HepG2 (cell line): ENCODE data around the gene AQP6. TPM values are rescaled to one million over a fixed set of nuclear protein-coding genes. Genes with fewer than 3 reads are reported as not detected.
A peak's percentile ranks its signal among the peaks of the same experiment; 100 is the strongest.

Experiments
- ATAC-seq: fragments of 200-7000 bp; cut with Tn5 transposase; 3 replicates; pipeline ENCODE4 v1.9.1; 2020; ENCODE audit warnings: mild to moderate bottlenecking, moderate library complexity
- BruUV-seq: library from RNA; stranded (reverse); fragments of 400-500 nt; replicated peaks from 2 replicates; lab custom pipeline; 2021; lab: Mats Ljungman, UMichigan
- CTCF ChIA-PET: fragments of 300-600 bp; formaldehyde crosslinking; extraction: SDS; loops from one replicate; lab custom pipeline; 2021; ENCODE audit warnings: low total read pairs, inconsistent platforms, low intra/inter-chr PET ratio; lab: Yijun Ruan, JAX
- POLR2A ChIA-PET: fragments of 350-600 bp; sonication (Branson Sonifier 250); formaldehyde crosslinking; loops from one replicate; lab custom pipeline; 2020; ENCODE audit warnings: antibody characterized with exemption, inconsistent platforms; lab: Yijun Ruan, JAX
- DNase-seq: peaks from one replicate; pipeline ENCODE4 v3.0.0-alpha.2; 2015; ENCODE audit warnings: low spot score
- FAIRE-seq: peaks from 3 replicates; lab custom pipeline; 2011; peaks lifted over from hg19 to GRCh38; lab: Jason Lieb, UNC
- H2AFZ ChIP-seq: one replicate; pipeline ENCODE4 v1.6.1; 2011; ENCODE audit warnings: low read length, inconsistent platforms
- H3K27ac ChIP-seq: fragments of 300-600 bp; 3 replicates; pipeline ENCODE4 v1.8.0; 2011; ENCODE audit warnings: mixed run types, mild to moderate bottlenecking, mixed read lengths, low read length, inconsistent platforms; ENCODE audit not compliant: insufficient read depth; ENCODE audit errors: extremely low read length
- H3K27me3 ChIP-seq, 2 experiments: fragments of 200-600 bp in 1 of 2; 2 replicates in 1 of 2; 3 replicates in 1 of 2; pipeline versions ENCODE4 v1.6.0 to v1.8.0; 2011; ENCODE audit warnings: low read length in 2 of 2, mild to moderate bottlenecking in 2 of 2, moderate library complexity in 2 of 2, inconsistent platforms in 1 of 2; ENCODE audit not compliant: insufficient read depth in 2 of 2, control insufficient read depth in 1 of 2
- H3K36me3 ChIP-seq, 2 experiments: fragments of 200-600 bp in 1 of 2; replicated peaks in 1 of 2; 2 replicates in 1 of 2; 3 replicates in 1 of 2; pipeline versions ENCODE4 v1.5.1 to v1.8.0; 2011; ENCODE audit warnings: low read length in 2 of 2, inconsistent platforms in 1 of 2; ENCODE audit not compliant: insufficient read depth in 2 of 2, control insufficient read depth in 1 of 2
- H3K4me1 ChIP-seq: 2 replicates; pipeline ENCODE4 v1.5.1; 2012; ENCODE audit warnings: low read length, inconsistent platforms; ENCODE audit not compliant: insufficient read depth
- H3K4me2 ChIP-seq: 2 replicates; pipeline ENCODE4 v1.6.0; 2011; ENCODE audit warnings: low read depth, low read length, inconsistent platforms
- H3K4me3 ChIP-seq, 3 experiments: fragments of 200-600 bp in 1 of 3; sonication (generic), shearing (Covaris generic) in 1 of 3; replicated peaks in 1 of 3; 2 replicates each; pipeline ENCODE4 v1.5.1; 2011 to 2016; ENCODE audit warnings: low read length in 3 of 3, inconsistent platforms in 2 of 3, low read depth in 2 of 3, mild to moderate bottlenecking in 2 of 3, control low read depth in 1 of 3, mixed read lengths in 1 of 3; ENCODE audit not compliant: insufficient read depth in 1 of 3
- H3K79me2 ChIP-seq: one replicate; pipeline ENCODE4 v1.6.1; 2011; ENCODE audit warnings: low read length, inconsistent platforms; ENCODE audit not compliant: insufficient read depth
- H3K9ac ChIP-seq: 2 replicates; pipeline ENCODE4 v1.6.0; 2011; ENCODE audit warnings: mild to moderate bottlenecking, low read depth, low read length, inconsistent platforms; ENCODE audit not compliant: insufficient read depth
- H3K9me3 ChIP-seq: 2 replicates; pipeline ENCODE4 v1.5.1; 2012; ENCODE audit warnings: mild to moderate bottlenecking, low read length
- H4K20me1 ChIP-seq: 2 replicates; pipeline ENCODE4 v1.6.0; 2011; ENCODE audit warnings: inconsistent platforms, mild to moderate bottlenecking, low read length, moderate library complexity; ENCODE audit not compliant: insufficient read depth
- GRHL1 ChIP-seq: sonication (generic); formaldehyde crosslinking; conservative IDR thresholded peaks from 2 replicates; pipeline ENCODE4 v1.8.0; 2022; ENCODE audit warnings: missing genetic modification reagents
- MTERF4 ChIP-seq: sonication (generic); formaldehyde crosslinking; IDR thresholded peaks from 2 replicates; pipeline ENCODE4 v1.8.0; 2023; ENCODE audit warnings: mild to moderate bottlenecking, missing genetic modification reagents
- POLR2G ChIP-seq: fragments of 200-400 bp; formaldehyde crosslinking; IDR thresholded peaks from 2 replicates; pipeline ENCODE4 v1.6.1; 2018; ENCODE audit warnings: mild to moderate bottlenecking, low read depth, low read length, moderate library complexity
- SAP130 ChIP-seq: IDR thresholded peaks from 2 replicates; pipeline ENCODE4 v1.6.1; 2016; ENCODE audit warnings: low read depth
- ZMAT3 ChIP-seq: sonication (generic); formaldehyde crosslinking; conservative IDR thresholded peaks from 2 replicates; pipeline ENCODE4 v1.7.0; 2021; ENCODE audit warnings: missing genetic modification reagents
- ZNF282 ChIP-seq: fragments of 450-650 bp; IDR thresholded peaks from 2 replicates; pipeline ENCODE4 v1.6.1; 2018; ENCODE audit not compliant: partially characterized antibody
- ZNF362 ChIP-seq: sonication (generic); formaldehyde crosslinking; IDR thresholded peaks from 2 replicates; pipeline ENCODE4 v1.4.0; 2020; ENCODE audit warnings: missing genetic modification reagents, mild to moderate bottlenecking, borderline replicate concordance
- ZNF543 ChIP-seq: sonication (generic); formaldehyde crosslinking; IDR thresholded peaks from 2 replicates; pipeline ENCODE4 v1.4.0; 2020; ENCODE audit warnings: mild to moderate bottlenecking, missing genetic modification reagents
- ZNF562 ChIP-seq: sonication (generic); formaldehyde crosslinking; IDR thresholded peaks from 2 replicates; pipeline ENCODE4 v1.8.0; 2022; ENCODE audit warnings: missing genetic modification reagents, borderline replicate concordance
- WGBS: methylation state at CpG from one replicate; pipeline ENCODE4 v1.1.6; 2017; ENCODE audit warnings: low lambda C conversion rate; 5-methylcytosine and 5-hydroxymethylcytosine counted together
- in situ Hi-C: cut with HindIII; loops from 2 replicates; pipeline ENCODE4 v1.10.0; 2017; ENCODE audit warnings: low pct_unique_long_range_greater_than_20kb; ENCODE audit not compliant: extremely low pct_ligation_motif_present
- intact Hi-C: fragments of 100-400 bp; cut with micrococcal nuclease; formaldehyde crosslinking; loops from one replicate; pipeline ENCODE4 v1.10.0; 2022; ENCODE audit not compliant: unreplicated experiment
- polyA plus RNA-seq, 8 experiments: library from polyadenylated mRNA; depleted of rRNA in 3 of 8; stranded (reverse) in 7 of 8; unstranded in 1 of 8; fragments of >200 nt; fragmentation: Illumina TruSeq in 4 of 8; extraction: Trizol in 4 of 8; gene quantifications; 2 replicates each; pipeline versions ENCODE4 v1.2.1 to v1.2.3, GENCODE V29; 2011 to 2016; ENCODE audit warnings: low read depth in 4 of 8, missing spikeins in 1 of 8, mixed read lengths in 1 of 8; ENCODE audit not compliant: insufficient read depth in 1 of 8
- total RNA-seq, 5 experiments: library from RNA; depleted of rRNA; stranded (reverse); fragments of >200 nt; fragmentation: Illumina TruSeq; extraction: Trizol; gene quantifications; 2 replicates each; pipeline ENCODE4 v1.2.3, GENCODE V29; 2016; ENCODE audit warnings: low read depth in 1 of 5

The AQP6 gene
- total and polyA plus RNA-seq, 2 of the 13 experiments (the other 11 are each of a cell fraction or from before 2014, with no cell fraction given): 0.32 to 1.3 TPM

- TF ChIP-seq MTERF4 (CRISPR knock-in tag) (no peak), ZMAT3 (no peak), POLR2G (no peak), SAP130 (CRISPR knock-in tag) (no peak), GRHL1 (CRISPR knock-in tag) (no peak), ZNF562 (no peak), ZNF282 (no peak)
Observed at GRCh38 chr12:50006280-50006679, 33.5 kb downstream of the AQP6 start (continued).

- POLR2A ChIA-PET: interaction anchor here (1.1 kb wide), 1 partner anchor 23 kb away, joined by 3 read pairs; no protein-coding TSS in a partner anchor
- peaks cover 16% of the 10 kb centered on the region for H3K4me1 ChIP-seq
Observed at GRCh38 chr12:50006754-50007442, 34.2 kb downstream of the AQP6 start.

More at GRCh38 chr12:50006754-50007442, 34.2 kb downstream of the AQP6 start:
- H2AFZ ChIP-seq: no peak overlapping the region
- 100% methylated on average over 1 of the region's 1 CpG for WGBS
- peak; percentile 59; the same call in 1 of the 2 replicates for TF ChIP-seq ZNF362 (CRISPR knock-in tag)
- TF ChIP-seq ZNF543 (CRISPR knock-in tag): no peak
- TF ChIP-seq, all 625 proteins: peak for 1
- Histone ChIP-seq H4K20me1 (no peaks in the 10 kb centered on the region), H3K79me2 (no peaks in the 10 kb centered on the region), H3K36me3 (peaks cover 9 to 53% of the 10 kb centered on the region in 2 experiments), H3K4me2 (no peak overlapping the region), H3K9me3 (no peaks in the 10 kb centered on the region), H3K27me3 (no peaks in the 10 kb centered on the region), H3K27ac (no peak overlapping the region), H3K4me3 (no peak overlapping the region), H3K9ac (no peak overlapping the region)
- CTCF ChIA-PET: no interaction called here
- no peak for FAIRE-seq
- intact Hi-C loops: no loop called here
- DNase-seq: no peak
- in situ Hi-C loops: no loop called here
- BruUV-seq: no TSS peak
- no peak for ATAC-seq
